Esophagus squamous epithelium (tissue), 5 donors: ENCODE measurements around the gene DNAH7. TPM values are rescaled to one million over a fixed set of nuclear protein-coding genes. Genes with fewer than 3 reads are reported as not detected.

Experiments
- DNase-seq: peaks from one replicate; lab custom pipeline; 2025; lab: John Stamatoyannopoulos, UW
- H3K27ac ChIP-seq, 4 donors: fragments of 200-600 bp; sonication (generic); one replicate each; pipeline ENCODE4 v1.5.1; 2016 to 2019; ENCODE audit warnings: mild to moderate bottlenecking in 1 of 4
- H3K27me3 ChIP-seq, 4 donors: fragments of 200-600 bp; sonication (generic); 1 replicate in 3 of 4; 2 replicates in 1 of 4; pipeline versions ENCODE4 v1.5.1 to v1.6.0; 2017 to 2021; ENCODE audit warnings: antibody characterized with exemption in 1 of 4
- H3K36me3 ChIP-seq, 3 donors: fragments of 200-600 bp; sonication (generic); one replicate each; pipeline ENCODE4 v1.5.1; 2016 to 2019
- H3K4me1 ChIP-seq, 3 donors: fragments of 200-600 bp; sonication (generic); one replicate each; pipeline ENCODE4 v1.5.1; 2017 to 2019
- H3K4me3 ChIP-seq, 4 donors: fragments of 200-600 bp; sonication (generic); 1 replicate in 3 of 4; 2 replicates in 1 of 4; pipeline ENCODE4 v1.5.1; 2016 to 2019; ENCODE audit warnings: mild to moderate bottlenecking in 2 of 4, moderate library complexity in 1 of 4
- H3K9me3 ChIP-seq, 3 donors: fragments of 200-600 bp; sonication (generic); one replicate each; pipeline ENCODE4 v1.5.1; 2016 to 2019
- POLR2A ChIP-seq, 4 donors: fragments of 450-650 bp; IDR thresholded peaks; one replicate each; pipeline ENCODE4 v1.6.1; 2017; ENCODE audit warnings: antibody characterized with exemption in 4 of 4, mild to moderate bottlenecking in 4 of 4, moderate library complexity in 3 of 4
- WGBS, 2 donors: methylation state at CpG; one replicate each; pipeline ENCODE4 v1.1.5; 2018; 5-methylcytosine and 5-hydroxymethylcytosine counted together
- intact Hi-C: fragments of 100-400 bp; cut with DNase I; formaldehyde crosslinking; loops from one replicate; pipeline ENCODE4 v1.15.0; 2022
- total RNA-seq, 4 donors: library from RNA; depleted of rRNA; stranded (reverse); fragments of >200 nt; gene quantifications; one replicate each; pipeline ENCODE4 v1.1.0, GENCODE V29; 2016
- TF ChIP-seq, protein P1 (sequence below), 6 experiments: fragments of 450-650 bp in 4 of 6; fragments of 200-600 bp in 2 of 6; sonication (generic) in 2 of 6; IDR thresholded peaks; one replicate each; pipeline ENCODE4 v1.5.1; 2016 to 2019; ENCODE audit warnings: antibody characterized with exemption in 6 of 6, mild to moderate bottlenecking in 4 of 6, moderate library complexity in 4 of 6
- donor health status: DM: yes; HTN: yes; CAD: no.

The DNAH7 gene
- total RNA-seq, 4 donors from 2014 or later: 0.15 to 0.76 (median 0.28) TPM

DNA sequence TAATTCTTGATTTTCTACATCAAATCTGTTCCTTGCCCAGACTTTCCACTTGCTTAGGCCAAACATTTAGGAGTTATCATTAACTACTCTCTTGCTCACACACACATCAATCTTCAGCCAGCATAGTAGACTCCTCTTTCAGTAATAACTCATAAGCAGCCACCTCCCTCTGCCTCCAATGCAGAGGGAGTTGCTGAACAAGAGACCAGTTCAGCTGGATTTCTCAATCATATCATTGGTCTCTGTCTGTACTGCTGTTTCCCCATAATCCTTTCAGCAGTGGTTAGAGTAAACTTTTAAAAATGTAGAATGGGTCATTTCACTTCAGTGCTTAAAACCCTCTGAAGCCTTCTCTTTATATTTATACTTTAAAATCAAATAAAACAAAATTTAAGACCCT is 298.7 kb downstream of the DNAH7 start:
- H3K4me1 ChIP-seq: no peaks in the 10 kb centered on the region
- intact Hi-C loops: no loop called here
- no peaks in the 10 kb centered on the region for H3K9me3 ChIP-seq
- TF ChIP-seq POLR2A (IDR thresholded peaks at IDR 0.05): no peak
- TF ChIP-seq, protein P1, sequence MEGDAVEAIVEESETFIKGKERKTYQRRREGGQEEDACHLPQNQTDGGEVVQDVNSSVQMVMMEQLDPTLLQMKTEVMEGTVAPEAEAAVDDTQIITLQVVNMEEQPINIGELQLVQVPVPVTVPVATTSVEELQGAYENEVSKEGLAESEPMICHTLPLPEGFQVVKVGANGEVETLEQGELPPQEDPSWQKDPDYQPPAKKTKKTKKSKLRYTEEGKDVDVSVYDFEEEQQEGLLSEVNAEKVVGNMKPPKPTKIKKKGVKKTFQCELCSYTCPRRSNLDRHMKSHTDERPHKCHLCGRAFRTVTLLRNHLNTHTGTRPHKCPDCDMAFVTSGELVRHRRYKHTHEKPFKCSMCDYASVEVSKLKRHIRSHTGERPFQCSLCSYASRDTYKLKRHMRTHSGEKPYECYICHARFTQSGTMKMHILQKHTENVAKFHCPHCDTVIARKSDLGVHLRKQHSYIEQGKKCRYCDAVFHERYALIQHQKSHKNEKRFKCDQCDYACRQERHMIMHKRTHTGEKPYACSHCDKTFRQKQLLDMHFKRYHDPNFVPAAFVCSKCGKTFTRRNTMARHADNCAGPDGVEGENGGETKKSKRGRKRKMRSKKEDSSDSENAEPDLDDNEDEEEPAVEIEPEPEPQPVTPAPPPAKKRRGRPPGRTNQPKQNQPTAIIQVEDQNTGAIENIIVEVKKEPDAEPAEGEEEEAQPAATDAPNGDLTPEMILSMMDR (IDR thresholded peaks at IDR 0.05): no peak
- no peak for DNase-seq
- H3K36me3 ChIP-seq: no peaks in the 10 kb centered on the region
- H3K4me3 ChIP-seq: no peak overlapping the region
- H3K27me3 ChIP-seq: no peaks in the 10 kb centered on the region
- H3K27ac ChIP-seq: no peak overlapping the region

DNA sequence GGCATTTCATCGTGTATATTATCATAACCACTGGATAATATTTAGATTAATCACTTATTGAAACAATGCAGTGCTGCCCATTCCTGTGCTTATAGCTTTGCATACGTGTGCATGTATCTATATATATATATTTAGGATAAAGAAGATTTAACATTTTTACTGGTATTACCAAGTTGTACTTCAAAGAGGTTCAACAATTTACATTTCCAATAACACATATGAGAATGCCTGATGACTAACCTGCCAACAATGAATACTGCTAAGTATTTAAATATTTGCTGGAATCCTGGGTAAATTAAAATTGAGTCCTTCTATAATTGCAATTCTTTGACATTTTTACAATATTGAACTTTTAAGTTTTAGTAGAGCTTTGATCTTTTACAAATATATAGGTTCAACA is 300.2 kb downstream of the DNAH7 start:
- intact Hi-C loops: no loop called here
- H3K9me3 ChIP-seq: no peaks in the 10 kb centered on the region
- H3K27ac ChIP-seq: no peak overlapping the region
- no peak for DNase-seq
- TF ChIP-seq POLR2A (IDR thresholded peaks at IDR 0.05): no peak
- TF ChIP-seq, protein P1 (IDR thresholded peaks at IDR 0.05): no peak
- no peaks in the 10 kb centered on the region for H3K4me1 ChIP-seq
- H3K4me3 ChIP-seq: no peak overlapping the region
- no peaks in the 10 kb centered on the region for H3K27me3 ChIP-seq
- H3K36me3 ChIP-seq: no peaks in the 10 kb centered on the region
- 62 to 66% methylated on average over 2 of the region's 2 CpGs for WGBS, 2 donors

DNA sequence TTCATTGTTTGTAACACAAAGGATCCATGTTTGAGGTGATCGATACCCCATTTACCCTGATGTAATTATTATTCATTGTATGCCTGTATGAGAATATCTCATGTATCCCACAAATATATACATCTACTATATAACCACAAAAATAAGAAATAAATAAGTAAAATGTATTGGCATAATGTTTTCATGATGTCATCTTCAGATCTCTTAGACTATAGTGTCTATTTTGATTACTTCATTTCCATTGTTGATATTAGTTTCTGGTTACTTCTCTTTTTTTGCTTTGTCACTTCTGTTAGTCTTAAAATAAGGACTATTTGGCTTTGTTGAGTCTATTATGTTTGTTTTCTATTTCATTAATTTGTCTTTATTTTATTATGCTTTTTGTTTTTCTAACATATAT is 301.9 kb downstream of the DNAH7 start:
- H3K27me3 ChIP-seq: no peaks in the 10 kb centered on the region
- no peak for DNase-seq
- H3K4me3 ChIP-seq: no peak overlapping the region
- H3K4me1 ChIP-seq: no peaks in the 10 kb centered on the region
- H3K9me3 ChIP-seq: no peaks in the 10 kb centered on the region
- no peak overlapping the region for H3K27ac ChIP-seq
- H3K36me3 ChIP-seq: no peaks in the 10 kb centered on the region
- intact Hi-C loops: no loop called here
- TF ChIP-seq POLR2A (IDR thresholded peaks at IDR 0.05): no peak
- TF ChIP-seq, protein P1 (IDR thresholded peaks at IDR 0.05): no peak
- 91 to 97% methylated on average over 1 of the region's 1 CpG for WGBS, 2 donors

DNA sequence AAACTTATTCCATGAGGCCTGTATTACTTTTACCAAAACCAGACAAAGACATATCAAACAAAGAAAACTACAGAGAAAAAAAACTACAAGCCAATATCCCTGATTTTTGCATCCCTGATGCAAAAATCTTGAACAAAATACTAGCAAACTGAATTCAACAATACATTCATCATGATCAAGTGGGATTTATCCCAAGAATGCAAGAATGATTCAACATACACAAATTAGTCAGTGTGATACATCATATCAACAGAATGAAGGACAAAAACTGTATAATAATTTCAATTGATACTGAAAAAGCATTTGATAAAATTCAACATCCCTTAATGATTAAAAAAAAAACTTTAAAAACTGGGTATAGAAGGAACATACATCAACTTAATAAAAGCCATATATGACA is 304.8 kb downstream of the DNAH7 start:
- Histone ChIP-seq H3K27ac (no peak overlapping the region), H3K36me3 (no peaks in the 10 kb centered on the region), H3K4me3 (no peak overlapping the region), H3K27me3 (no peaks in the 10 kb centered on the region), H3K9me3 (no peaks in the 10 kb centered on the region), H3K4me1 (no peaks in the 10 kb centered on the region)
- intact Hi-C loops: no loop called here
- TF ChIP-seq POLR2A (IDR thresholded peaks at IDR 0.05): no peak
- TF ChIP-seq, protein P1 (IDR thresholded peaks at IDR 0.05): no peak
- no peak for DNase-seq

DNA sequence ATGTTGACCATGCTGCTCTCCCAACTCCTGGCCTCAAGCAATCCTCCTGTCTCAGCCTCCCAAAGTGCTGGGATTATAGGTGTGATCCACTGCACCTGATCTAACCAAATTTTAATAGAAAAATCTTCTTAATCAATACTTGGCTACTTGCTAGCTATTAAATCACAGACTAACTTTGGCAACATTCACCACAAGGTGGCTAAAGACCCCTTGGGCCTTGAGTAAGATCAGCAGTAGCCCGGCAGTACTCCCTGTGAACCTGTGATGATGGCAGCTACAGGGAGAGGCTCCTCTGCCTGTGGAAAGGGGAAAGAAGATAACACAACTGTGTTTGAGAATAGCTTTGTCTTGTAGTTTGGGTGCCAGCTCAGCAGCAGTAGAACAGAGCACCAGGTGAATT is 308.8 kb downstream of the DNAH7 start:
- no peak for DNase-seq
- TF ChIP-seq POLR2A (IDR thresholded peaks at IDR 0.05): no peak
- TF ChIP-seq, protein P1 (IDR thresholded peaks at IDR 0.05): no peak
- Histone ChIP-seq H3K27me3 (no peaks in the 10 kb centered on the region), H3K36me3 (no peaks in the 10 kb centered on the region), H3K9me3 (no peaks in the 10 kb centered on the region), H3K4me3 (no peak overlapping the region), H3K4me1 (peaks cover 0 to 12% (median 4%) of the 10 kb centered on the region in 3 donors), H3K27ac (no peak overlapping the region)
- 100% methylated on average over 1 of the region's 1 CpG; no CpG with 5 or more reads in 1 of the 2 donors for WGBS, 2 donors
- intact Hi-C loops: no loop called here
